OCI-LY7 (cell line): ENCODE data around the gene NAV2. TPM values are rescaled to one million over a fixed set of nuclear protein-coding genes. Genes with fewer than 3 reads are reported as not detected.

ENCODE experiments used
- BruUV-seq: library from RNA; stranded (reverse); fragments of 400-500 nt; replicated peaks from 2 replicates; lab custom pipeline; 2021; lab: Mats Ljungman, UMichigan
- CTCF ChIA-PET: fragments of 300-600 bp; sonication (Branson Sonifier 250); formaldehyde crosslinking; loops from one replicate; lab custom pipeline; 2022; ENCODE audit warnings: antibody characterized with exemption; ENCODE audit not compliant: unreplicated experiment; lab: Charles Lee
- POLR2A ChIA-PET: fragments of 300-600 bp; sonication (Branson Sonifier 250); formaldehyde crosslinking; loops from one replicate; lab custom pipeline; 2022; ENCODE audit warnings: antibody characterized with exemption; lab: Charles Lee
- DNase-seq: peaks from one replicate; pipeline ENCODE4 v3.0.0-alpha.2; 2015; ENCODE audit warnings: low spot score
- H2AFZ ChIP-seq: fragments of 200-600 bp; sonication (generic), shearing (Covaris generic); 2 replicates; pipeline ENCODE4 v1.6.1; 2014; ENCODE audit warnings: mild to moderate bottlenecking, antibody characterized with exemption, low read length, moderate library complexity
- H3K27ac ChIP-seq: fragments of 200-600 bp; sonication (generic); 2 replicates; pipeline ENCODE4 v1.5.1; 2014; ENCODE audit warnings: mixed run types, low read depth, mild to moderate bottlenecking, moderate library complexity, low read length, inconsistent platforms; ENCODE audit not compliant: poor library complexity, severe bottlenecking
- H3K36me3 ChIP-seq: fragments of 200-600 bp; sonication (generic); 2 replicates; pipeline ENCODE4 v1.6.1; 2014; ENCODE audit warnings: mild to moderate bottlenecking, antibody characterized with exemption, low read length, moderate library complexity, mixed read lengths; ENCODE audit not compliant: insufficient read depth
- H3K4me1 ChIP-seq: fragments of 200-600 bp; sonication (generic); 2 replicates; pipeline ENCODE4 v1.5.1; 2014; ENCODE audit warnings: mild to moderate bottlenecking, low read length; ENCODE audit not compliant: insufficient read depth, poor library complexity, severe bottlenecking
- H3K4me2 ChIP-seq: fragments of 200-600 bp; sonication (generic); 2 replicates; pipeline ENCODE4 v1.6.1; 2014; ENCODE audit warnings: mild to moderate bottlenecking, low read length
- H3K4me3 ChIP-seq: fragments of 200-600 bp; sonication (generic); 2 replicates; pipeline ENCODE4 v1.5.1; 2014; ENCODE audit warnings: mild to moderate bottlenecking, low read depth, low read length; ENCODE audit not compliant: poor library complexity, severe bottlenecking
- H3K79me2 ChIP-seq: fragments of 200-600 bp; sonication (generic); 2 replicates; pipeline ENCODE4 v1.6.1; 2016; ENCODE audit warnings: low read depth, mild to moderate bottlenecking, low read length, moderate library complexity, mixed read lengths; ENCODE audit not compliant: insufficient read depth
- H3K9me2 ChIP-seq: fragments of 200-600 bp; sonication (generic); 2 replicates; pipeline ENCODE4 v1.6.1; 2016; ENCODE audit warnings: mild to moderate bottlenecking, low read length, mixed read lengths; ENCODE audit not compliant: insufficient read depth
- H3K9me3 ChIP-seq: fragments of 200-600 bp; sonication (generic); 2 replicates; pipeline ENCODE4 v1.6.1; 2014; ENCODE audit warnings: mild to moderate bottlenecking, mixed run types, low read length, mixed read lengths
- H4K20me1 ChIP-seq: fragments of 200-600 bp; sonication (generic); 2 replicates; pipeline ENCODE4 v1.6.1; 2014; ENCODE audit warnings: mild to moderate bottlenecking, antibody characterized with exemption, low read length, moderate library complexity, mixed read lengths; ENCODE audit not compliant: insufficient read depth
- CTCF ChIP-seq: fragments of 200-600 bp; sonication (generic); conservative IDR thresholded peaks from 2 replicates; pipeline ENCODE4 v1.5.1; 2014; ENCODE audit warnings: mild to moderate bottlenecking, antibody characterized with exemption, low read length, moderate library complexity, mixed read lengths
- EZH2phosphoT487 ChIP-seq: fragments of 200-600 bp; sonication (generic); IDR thresholded peaks from 2 replicates; pipeline ENCODE4 v1.6.1; 2018; ENCODE audit warnings: low read depth, borderline replicate concordance, mild to moderate bottlenecking, mixed run types, antibody characterized with exemption, low read length, moderate library complexity, mixed read lengths
- intact Hi-C: fragments of 100-400 bp; cut with micrococcal nuclease; formaldehyde crosslinking; loops from one replicate; pipeline ENCODE4 v1.10.0; 2022; ENCODE audit not compliant: unreplicated experiment
- total RNA-seq, 2 experiments: library from RNA; depleted of rRNA in 1 of 2; stranded (reverse); fragments of >200 nt in 1 of 2; shearing (Covaris generic) in 1 of 2; gene quantifications; 2 replicates each; pipeline ENCODE4 v1.2.3, GENCODE V29; 2014 to 2022

NAV2 gene
- total RNA-seq, 2 experiments from 2014 or later: 0.06 to 0.68 TPM

- no peak overlapping the region for H3K4me3 ChIP-seq
- H2AFZ ChIP-seq: no peak overlapping the region
- ChIA-PET POLR2A (interaction anchor here (0.9 kb wide), 1 partner anchor 12 kb away, joined by 3 read pairs; no protein-coding TSS in a partner anchor), CTCF (no interaction called here)
- H3K27ac ChIP-seq: no peak overlapping the region
- DNase-seq: no peak
- H3K36me3 ChIP-seq: no peaks in the 10 kb centered on the region
- no peaks in the 10 kb centered on the region for H4K20me1 ChIP-seq
- no peaks in the 10 kb centered on the region for H3K9me3 ChIP-seq
- BruUV-seq: no TSS peak
- H3K4me1 ChIP-seq: no peaks in the 10 kb centered on the region
- no peaks in the 10 kb centered on the region for H3K9me2 ChIP-seq
- intact Hi-C loops: no loop called here
- H3K79me2 ChIP-seq: no peaks in the 10 kb centered on the region
- H3K4me2 ChIP-seq: no peak overlapping the region
- no peak for TF ChIP-seq EZH2phosphoT487
- no peak for TF ChIP-seq CTCF
Measured at GRCh38 chr11:20090654-20091374, 378.2 kb downstream of the NAV2 start.

DNA sequence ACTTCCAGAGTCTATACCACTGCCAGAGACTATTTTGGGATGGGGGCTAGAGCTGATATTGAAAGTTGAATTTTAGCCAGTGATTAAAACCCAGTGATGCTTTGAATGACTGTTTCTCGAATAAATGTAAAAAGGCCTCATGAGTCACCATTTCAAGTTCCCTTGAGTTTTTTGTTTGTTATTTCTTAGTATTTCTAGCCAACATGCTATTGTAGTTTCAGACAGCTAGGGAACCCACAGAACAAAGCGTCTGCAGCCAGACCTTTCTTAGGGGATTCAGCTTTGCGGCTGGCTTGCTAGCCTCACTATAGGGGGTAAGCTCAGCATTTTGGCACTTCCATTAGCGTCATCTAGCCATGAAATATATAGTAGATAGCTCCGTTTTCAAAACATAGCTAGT, 381.1 kb downstream of the NAV2 start:
- intact Hi-C loops: no loop called here
- Histone ChIP-seq H3K9me2 (no peaks in the 10 kb centered on the region), H2AFZ (no peak overlapping the region), H3K36me3 (no peaks in the 10 kb centered on the region), H3K79me2 (no peaks in the 10 kb centered on the region), H3K4me3 (no peak overlapping the region), H3K9me3 (no peaks in the 10 kb centered on the region), H3K4me2 (no peak overlapping the region), H4K20me1 (no peaks in the 10 kb centered on the region), H3K27ac (no peak overlapping the region), H3K4me1 (no peaks in the 10 kb centered on the region)
- BruUV-seq: no TSS peak
- POLR2A ChIA-PET: interaction anchor here (0.6 to 0.7 kb wide), 3 partner anchors 159 to 1419 kb away, joined by 3 to 6 read pairs (median 3); no protein-coding TSS in a partner anchor
- TF ChIP-seq EZH2phosphoT487 (no peak), CTCF (no peak)
- CTCF ChIA-PET: no interaction called here
- no peak for DNase-seq

- Histone ChIP-seq H3K36me3 (no peaks in the 10 kb centered on the region), H3K4me1 (no peaks in the 10 kb centered on the region), H3K4me3 (no peak overlapping the region), H3K79me2 (no peaks in the 10 kb centered on the region), H3K4me2 (no peak overlapping the region), H4K20me1 (no peaks in the 10 kb centered on the region), H3K9me3 (no peaks in the 10 kb centered on the region), H3K27ac (no peak overlapping the region), H2AFZ (no peak overlapping the region), H3K9me2 (no peaks in the 10 kb centered on the region)
- no peak for TF ChIP-seq EZH2phosphoT487
- TF ChIP-seq CTCF: no peak
- CTCF ChIA-PET: no interaction called here
- intact Hi-C loops: no loop called here
- no peak for DNase-seq
- no TSS peak for BruUV-seq
- POLR2A ChIA-PET: interaction anchor here (0.6 kb wide), 1 partner anchor 1594 kb away, joined by 3 read pairs; no protein-coding TSS in a partner anchor
Measured at GRCh38 chr11:20095189-20095588, 382.6 kb downstream of the NAV2 start.
